ENCODE results near the gene ZYX. TPM values are rescaled to one million over a fixed set of nuclear protein-coding genes. Genes with fewer than 3 reads are reported as not detected.

The ZYX gene
- total RNA-seq (ENCODE audit: low replicate concordance) = 73.2 and 107 TPM in 2 replicates
- long read RNA-seq, partial matches to known transcripts = 1 of 2 reads
- long read RNA-seq, other reads (novel, unspliced or antisense) = 1 of 2 reads

- peak within 1 kb of the TSS; percentile 87 for H3K27ac Mint-ChIP-seq
- peaks cover 19% of the 10 kb centered on the region for H3K4me1 Mint-ChIP-seq (ENCODE audit: unreplicated experiment)
- no peak for TF ChIP-seq CTCF (conservative IDR thresholded peaks at IDR 0.05)
Observed at GRCh38 chr7:143380646-143381426, at the start of gene ZYX. ZYX (plus strand) TSS chr7:143381345; CDS start chr7:143381572, 227 bp downstream.

GRCh38 chr7:143334244-143334643 lies 46.9 kb upstream of the ZYX start:
- Mint-ChIP-seq H3K4me3 (no peak overlapping the region), H3K9me3 (no peaks in the 10 kb centered on the region), H3K27ac (no peak overlapping the region), H3K4me1 (ENCODE audit: unreplicated experiment) (no peaks in the 10 kb centered on the region), H3K36me3 (no peaks in the 10 kb centered on the region), H3K27me3 (peaks cover 9% of the 10 kb centered on the region)
- DNase-seq (ENCODE audit: extremely low spot score, unreplicated experiment) = no peak
- TF ChIP-seq CTCF (conservative IDR thresholded peaks at IDR 0.05) = no peak

More at GRCh38 chr7:143380646-143381426, at the start of gene ZYX:
- Mint-ChIP-seq H3K36me3 (no peaks in the 10 kb centered on the region), H3K9me3 (no peaks in the 10 kb centered on the region), H3K4me3 (peak within 1 kb of the TSS; percentile 89), H3K27me3 (no peaks in the 10 kb centered on the region)
- DNase-seq (ENCODE audit: extremely low spot score, unreplicated experiment) = peak; percentile 87

GRCh38 chr7:143337216-143337615 lies 43.9 kb upstream of the ZYX start:
- Mint-ChIP-seq H3K4me3 (no peak overlapping the region), H3K27ac (no peak overlapping the region), H3K27me3 (peaks cover 12% of the 10 kb centered on the region), H3K4me1 (ENCODE audit: unreplicated experiment) (no peaks in the 10 kb centered on the region), H3K9me3 (no peaks in the 10 kb centered on the region), H3K36me3 (no peaks in the 10 kb centered on the region)
- DNase-seq (ENCODE audit: extremely low spot score, unreplicated experiment) = no peak
- no peak for TF ChIP-seq CTCF (conservative IDR thresholded peaks at IDR 0.05)

GRCh38 chr7:143341842-143342241 lies 39.3 kb upstream of the ZYX start:
- DNase-seq (ENCODE audit: extremely low spot score, unreplicated experiment) = no peak
- Mint-ChIP-seq H3K27ac (no peak overlapping the region), H3K27me3 (peaks cover 26% of the 10 kb centered on the region), H3K36me3 (no peaks in the 10 kb centered on the region), H3K4me3 (no peak overlapping the region), H3K9me3 (no peaks in the 10 kb centered on the region), H3K4me1 (ENCODE audit: unreplicated experiment) (peaks cover 5% of the 10 kb centered on the region)
- TF ChIP-seq CTCF (conservative IDR thresholded peaks at IDR 0.05) = no peak

- Mint-ChIP-seq H3K4me1 (ENCODE audit: unreplicated experiment) (peaks cover 5% of the 10 kb centered on the region), H3K27ac (no peak overlapping the region), H3K4me3 (no peak overlapping the region), H3K27me3 (peaks cover 28% of the 10 kb centered on the region), H3K9me3 (no peaks in the 10 kb centered on the region), H3K36me3 (no peaks in the 10 kb centered on the region)
- no peak for DNase-seq (ENCODE audit: extremely low spot score, unreplicated experiment)
- TF ChIP-seq CTCF (conservative IDR thresholded peaks at IDR 0.05) = no peak
Observed at GRCh38 chr7:143343596-143343995, 37.5 kb upstream of the ZYX start.
